ENCODE data around the gene MTCL3.

The MTCL3 gene

GRCh38 chr6:127538750-127539264 is 19.7 kb upstream of the MTCL3 start:
- H3K4me3 ChIP-seq (ENCODE audit: low read depth, poor library complexity, severe bottlenecking): no peak overlapping the region
- intact Hi-C loops (cut with DNase I; ENCODE audit: low total_unique reads): no loop called here
- TF ChIP-seq POLR2A (IDR thresholded peaks at IDR 0.05) (no peak), CTCF (IDR thresholded peaks at IDR 0.05) (no peak)
- WGBS, 2 donors: 50 to 66% methylated on average over 2 of the region's 2 CpGs
- no peak for DNase-seq (ENCODE audit: low spot score in 2 of 2)

GRCh38 chr6:127533736-127534135 is 14.6 kb upstream of the MTCL3 start:
- WGBS, 2 donors: 68 to 70% methylated on average over 3 of the region's 3 CpGs
- intact Hi-C loops (cut with DNase I; ENCODE audit: low total_unique reads): no loop called here
- TF ChIP-seq CTCF (IDR thresholded peaks at IDR 0.05): no peak
- no peak for TF ChIP-seq POLR2A (IDR thresholded peaks at IDR 0.05)
- no peak for DNase-seq (ENCODE audit: low spot score in 2 of 2)
- no peak overlapping the region for H3K4me3 ChIP-seq (ENCODE audit: low read depth, poor library complexity, severe bottlenecking)

- DNase-seq (ENCODE audit: low spot score in 2 of 2): no peak
- H3K4me3 ChIP-seq (ENCODE audit: low read depth, poor library complexity, severe bottlenecking): no peak overlapping the region
- TF ChIP-seq CTCF (IDR thresholded peaks at IDR 0.05) (no peak), POLR2A (IDR thresholded peaks at IDR 0.05) (no peak)
- WGBS, 2 donors: 88 to 100% methylated on average over 1 of the region's 1 CpG
- intact Hi-C loops (cut with DNase I; ENCODE audit: low total_unique reads): no loop called here
These were observed 13.9 kb upstream of the MTCL3 start for GRCh38 chr6:127533011-127533410.

GRCh38 chr6:127522714-127523113 is 3.6 kb upstream of the MTCL3 start:
- intact Hi-C loops (cut with DNase I; ENCODE audit: low total_unique reads): loop anchor here (10.0 kb wide), 1 partner anchor 228 kb away; no protein-coding TSS in a partner anchor
- 77 to 81% methylated on average over 1 of the region's 1 CpG for WGBS, 2 donors
- TF ChIP-seq CTCF (IDR thresholded peaks at IDR 0.05) (no peak), POLR2A (IDR thresholded peaks at IDR 0.05) (no peak)
- no peak overlapping the region for H3K4me3 ChIP-seq (ENCODE audit: low read depth, poor library complexity, severe bottlenecking)
- no peak for DNase-seq (ENCODE audit: low spot score in 2 of 2)

GRCh38 chr6:127520066-127520465 is 931 bp upstream of the MTCL3 start:
- intact Hi-C loops (cut with DNase I; ENCODE audit: low total_unique reads): loop anchor here (10.0 kb wide), 1 partner anchor 225 kb away; no protein-coding TSS in a partner anchor
- DNase-seq (ENCODE audit: low spot score in 2 of 2): no peak
- no peak for TF ChIP-seq POLR2A (IDR thresholded peaks at IDR 0.05)
- TF ChIP-seq CTCF (IDR thresholded peaks at IDR 0.05): no peak
- H3K4me3 ChIP-seq (ENCODE audit: low read depth, poor library complexity, severe bottlenecking): no peak overlapping the region
- WGBS, 2 donors: 16 to 20% methylated on average over 2 of the region's 2 CpGs

GRCh38 chr6:127519469-127519785 is 292 bp upstream of the MTCL3 start:
- WGBS, 2 donors: 5 to 6% methylated on average over 10 of the region's 10 CpGs
- intact Hi-C loops (cut with DNase I; ENCODE audit: low total_unique reads): no loop called here

More at GRCh38 chr6:127519469-127519785, 292 bp upstream of the MTCL3 start:
- TF ChIP-seq CTCF (IDR thresholded peaks at IDR 0.05) (no peak), POLR2A (IDR thresholded peaks at IDR 0.05) (no peak)
- H3K4me3 ChIP-seq (ENCODE audit: low read depth, poor library complexity, severe bottlenecking): no peak overlapping the region
- no peak for DNase-seq (ENCODE audit: low spot score in 2 of 2)

Measured in lower leg skin (tissue), 4 donors.